ENCODE results near the gene STX1A. TPM values are rescaled to one million over a fixed set of nuclear protein-coding genes. Genes with fewer than 3 reads are reported as not detected.
"Not testable (repeated sequence)": the region's sequence is repeated elsewhere in the genome, so short reads cannot be mapped to it uniquely, and the experiment has no call there.

Gene STX1A
- total RNA-seq, 1 experiment from 2014 or later: 16.8 TPM

GRCh38 chr7:73690646-73691045 lies 28.8 kb downstream of the STX1A start:
- Histone ChIP-seq H3K27me3 (ENCODE audit: control insufficient read depth, insufficient read depth, low read length) (no peaks in the 10 kb centered on the region), H3K4me3 (ENCODE audit: insufficient read depth, low read depth, low read length) (no peak overlapping the region), H3K36me3 (replicated peaks; ENCODE audit: control insufficient read depth, insufficient read depth, low read length) (peaks cover 39% of the 10 kb centered on the region)
- DNase-seq: no peak

GRCh38 chr7:73688288-73688687 lies 31.2 kb downstream of the STX1A start:
- no peaks in the 10 kb centered on the region for H3K27me3 ChIP-seq (ENCODE audit: control insufficient read depth, insufficient read depth, low read length)
- peaks cover 29% of the 10 kb centered on the region for H3K36me3 ChIP-seq (replicated peaks; ENCODE audit: control insufficient read depth, insufficient read depth, low read length)
- no peak for DNase-seq
- H3K4me3 ChIP-seq (ENCODE audit: insufficient read depth, low read depth, low read length): no peak overlapping the region

- no peaks in the 10 kb centered on the region for H3K27me3 ChIP-seq (ENCODE audit: control insufficient read depth, insufficient read depth, low read length)
- no peak overlapping the region for H3K4me3 ChIP-seq (ENCODE audit: insufficient read depth, low read depth, low read length)
- peaks cover 10% of the 10 kb centered on the region for H3K36me3 ChIP-seq (replicated peaks; ENCODE audit: control insufficient read depth, insufficient read depth, low read length)
- DNase-seq: no peak
Measured at GRCh38 chr7:73685311-73685710, 34.2 kb downstream of the STX1A start.

GRCh38 chr7:73683788-73684693 lies 35.4 kb downstream of the STX1A start:
- peak; percentile 62 for DNase-seq
- H3K36me3 ChIP-seq (replicated peaks; ENCODE audit: control insufficient read depth, insufficient read depth, low read length): peaks cover 8% of the 10 kb centered on the region
- peak overlapping the region; percentile 95 for H3K4me3 ChIP-seq (ENCODE audit: insufficient read depth, low read depth, low read length)
- no peaks in the 10 kb centered on the region for H3K27me3 ChIP-seq (ENCODE audit: control insufficient read depth, insufficient read depth, low read length)

- peak within 1 kb of the TSS; percentile 95 for H3K4me3 ChIP-seq (ENCODE audit: insufficient read depth, low read depth, low read length)
- peak; percentile 99 for DNase-seq
- no peaks in the 10 kb centered on the region for H3K27me3 ChIP-seq (ENCODE audit: control insufficient read depth, insufficient read depth, low read length)
- H3K36me3 ChIP-seq (replicated peaks; ENCODE audit: control insufficient read depth, insufficient read depth, low read length): peaks cover 5% of the 10 kb centered on the region
Measured at GRCh38 chr7:73683056-73683787, 36.2 kb downstream of the STX1A start, which contains the start of the genes BUD23 and DNAJC30. Gene BUD23 (plus strand): TSS chr7:73683597. CDS start chr7:73683626, 29 bp downstream. Gene DNAJC30 (minus strand): TSS chr7:73683453. CDS start chr7:73683423, 30 bp downstream.

- peak; percentile 73 for DNase-seq
- Histone ChIP-seq H3K4me3 (ENCODE audit: insufficient read depth, low read depth, low read length) (peak overlapping the region; percentile 95), H3K27me3 (ENCODE audit: control insufficient read depth, insufficient read depth, low read length) (no peaks in the 10 kb centered on the region), H3K36me3 (replicated peaks; ENCODE audit: control insufficient read depth, insufficient read depth, low read length) (peaks cover 6% of the 10 kb centered on the region)
Measured at GRCh38 chr7:73682745-73683055, 36.8 kb downstream of the STX1A start.

GRCh38 chr7:73681031-73681430 lies 38.4 kb downstream of the STX1A start:
- peaks cover 3% of the 10 kb centered on the region for H3K36me3 ChIP-seq (replicated peaks; ENCODE audit: control insufficient read depth, insufficient read depth, low read length)
- H3K27me3 ChIP-seq (ENCODE audit: control insufficient read depth, insufficient read depth, low read length): no peaks in the 10 kb centered on the region
- DNase-seq: no peak
- no peak overlapping the region for H3K4me3 ChIP-seq (ENCODE audit: insufficient read depth, low read depth, low read length)

- Histone ChIP-seq H3K27me3 (ENCODE audit: control insufficient read depth, insufficient read depth, low read length) (no peaks in the 10 kb centered on the region), H3K4me3 (ENCODE audit: insufficient read depth, low read depth, low read length) (no peak overlapping the region)
Measured at GRCh38 chr7:73680501-73680900, 39.0 kb downstream of the STX1A start.

GRCh38 chr7:73679709-73680108 lies 39.8 kb downstream of the STX1A start:
- H3K4me3 ChIP-seq (ENCODE audit: insufficient read depth, low read depth, low read length): no peak overlapping the region
- H3K36me3 ChIP-seq (replicated peaks; ENCODE audit: control insufficient read depth, insufficient read depth, low read length): peaks cover 3% of the 10 kb centered on the region
- no peaks in the 10 kb centered on the region for H3K27me3 ChIP-seq (ENCODE audit: control insufficient read depth, insufficient read depth, low read length)
- DNase-seq: no peak

More at GRCh38 chr7:73680501-73680900, 39.0 kb downstream of the STX1A start:
- no peak for DNase-seq
- peaks cover 3% of the 10 kb centered on the region for H3K36me3 ChIP-seq (replicated peaks; ENCODE audit: control insufficient read depth, insufficient read depth, low read length)

GRCh38 chr7:73678862-73679261 lies 40.6 kb downstream of the STX1A start:
- Histone ChIP-seq H3K36me3 (replicated peaks; ENCODE audit: control insufficient read depth, insufficient read depth, low read length) (peaks cover 3% of the 10 kb centered on the region), H3K27me3 (ENCODE audit: control insufficient read depth, insufficient read depth, low read length) (no peaks in the 10 kb centered on the region), H3K4me3 (ENCODE audit: insufficient read depth, low read depth, low read length) (no peak overlapping the region)
- DNase-seq: no peak

GRCh38 chr7:73676062-73676461 lies 43.4 kb downstream of the STX1A start:
- H3K27me3 ChIP-seq (ENCODE audit: control insufficient read depth, insufficient read depth, low read length); H3K36me3 ChIP-seq (replicated peaks; ENCODE audit: control insufficient read depth, insufficient read depth, low read length); DNase-seq; H3K4me3 ChIP-seq (ENCODE audit: insufficient read depth, low read depth, low read length): not testable (repeated sequence)

- Histone ChIP-seq H3K4me3 (ENCODE audit: insufficient read depth, low read depth, low read length) (no peak overlapping the region), H3K27me3 (ENCODE audit: control insufficient read depth, insufficient read depth, low read length) (no peaks in the 10 kb centered on the region), H3K36me3 (replicated peaks; ENCODE audit: control insufficient read depth, insufficient read depth, low read length) (peaks cover 3% of the 10 kb centered on the region)
- DNase-seq: no peak
Measured at GRCh38 chr7:73674468-73675124, 44.9 kb downstream of the STX1A start.

GRCh38 chr7:73671857-73672445 lies 47.5 kb downstream of the STX1A start:
- DNase-seq: no peak
- Histone ChIP-seq H3K4me3 (ENCODE audit: insufficient read depth, low read depth, low read length) (no peak overlapping the region), H3K36me3 (replicated peaks; ENCODE audit: control insufficient read depth, insufficient read depth, low read length) (no peaks in the 10 kb centered on the region), H3K27me3 (ENCODE audit: control insufficient read depth, insufficient read depth, low read length) (peaks cover 6% of the 10 kb centered on the region)

GRCh38 chr7:73671322-73671661 lies 48.2 kb downstream of the STX1A start:
- peak; percentile 92 for DNase-seq
- peak overlapping the region; percentile 5; the same call in 1 of the 2 replicates for H3K4me3 ChIP-seq (ENCODE audit: insufficient read depth, low read depth, low read length)
- no peaks in the 10 kb centered on the region for H3K36me3 ChIP-seq (replicated peaks; ENCODE audit: control insufficient read depth, insufficient read depth, low read length)
- peaks cover 9% of the 10 kb centered on the region for H3K27me3 ChIP-seq (ENCODE audit: control insufficient read depth, insufficient read depth, low read length)
